Astrocyte (in vitro differentiated cells and primary cell): ENCODE data around the gene PPM1H. TPM values are rescaled to one million over a fixed set of nuclear protein-coding genes. Genes with fewer than 3 reads are reported as not detected.

Experiments used
- DNase-seq: peaks from one replicate; pipeline ENCODE4 v3.0.0-alpha.2; 2010; ENCODE audit warnings: low read depth
- FAIRE-seq: peaks from 2 replicates; lab custom pipeline; 2011; peaks lifted over from hg19 to GRCh38; lab: Jason Lieb, UNC
- H2AFZ ChIP-seq: 2 replicates; pipeline ENCODE4 v1.6.0; 2012; ENCODE audit warnings: low read depth, low read length, inconsistent platforms
- H3K27ac ChIP-seq: 2 replicates; pipeline ENCODE4 v1.5.1; 2011; ENCODE audit warnings: low read depth, low read length, inconsistent platforms
- H3K27me3 ChIP-seq: 2 replicates; pipeline ENCODE4 v1.6.0; 2011; ENCODE audit warnings: low read length, inconsistent platforms; ENCODE audit not compliant: insufficient read depth
- H3K36me3 ChIP-seq: 2 replicates; pipeline ENCODE4 v1.5.1; 2011; ENCODE audit warnings: low read length, inconsistent platforms; ENCODE audit not compliant: insufficient read depth
- H3K4me1 ChIP-seq: 2 replicates; pipeline ENCODE4 v1.5.1; 2011; ENCODE audit warnings: low read length, inconsistent platforms; ENCODE audit not compliant: insufficient read depth
- H3K4me2 ChIP-seq: 2 replicates; pipeline ENCODE4 v1.6.0; 2012; ENCODE audit warnings: low read length, inconsistent platforms
- H3K4me3 ChIP-seq: 2 replicates; pipeline ENCODE4 v1.5.1; 2011; ENCODE audit warnings: low read depth, mild to moderate bottlenecking, low read length, inconsistent platforms; ENCODE audit not compliant: insufficient read depth
- H3K79me2 ChIP-seq: 2 replicates; pipeline ENCODE4 v1.6.0; 2012; ENCODE audit warnings: mild to moderate bottlenecking, low read length, inconsistent platforms; ENCODE audit not compliant: insufficient read depth
- H3K9ac ChIP-seq: 2 replicates; pipeline ENCODE4 v1.6.0; 2012; ENCODE audit warnings: mild to moderate bottlenecking, low read length, inconsistent platforms
- H3K9me3 ChIP-seq: 2 replicates; pipeline ENCODE4 v1.5.1; 2012; ENCODE audit warnings: low read depth, mild to moderate bottlenecking, low read length, inconsistent platforms; ENCODE audit not compliant: insufficient read depth
- H4K20me1 ChIP-seq: 2 replicates; pipeline ENCODE4 v1.6.0; 2012; ENCODE audit warnings: low read length, inconsistent platforms; ENCODE audit not compliant: insufficient read depth
- H3K27ac Mint-ChIP-seq: one replicate; pipeline ENCODE4 v1.8.0; 2021; ENCODE audit warnings: mild to moderate bottlenecking, mixed read lengths; ENCODE audit not compliant: unreplicated experiment
- H3K27me3 Mint-ChIP-seq: one replicate; pipeline ENCODE4 v1.8.0; 2021; ENCODE audit warnings: low read depth, mixed read lengths; ENCODE audit not compliant: unreplicated experiment
- H3K36me3 Mint-ChIP-seq: one replicate; pipeline ENCODE4 v1.8.0; 2021; ENCODE audit warnings: low read depth, mixed read lengths; ENCODE audit not compliant: unreplicated experiment
- H3K4me1 Mint-ChIP-seq: one replicate; pipeline ENCODE4 v1.8.0; 2021; ENCODE audit warnings: low read depth, mixed read lengths; ENCODE audit not compliant: unreplicated experiment
- H3K4me3 Mint-ChIP-seq: one replicate; pipeline ENCODE4 v1.8.0; 2021; ENCODE audit warnings: mild to moderate bottlenecking, moderate library complexity, mixed read lengths; ENCODE audit not compliant: unreplicated experiment
- H3K9me3 Mint-ChIP-seq: one replicate; pipeline ENCODE4 v1.8.0; 2021; ENCODE audit warnings: mild to moderate bottlenecking, mixed read lengths; ENCODE audit not compliant: unreplicated experiment
- EZH2 ChIP-seq: IDR thresholded peaks from 2 replicates; pipeline ENCODE4 v1.6.1; 2012; ENCODE audit warnings: mild to moderate bottlenecking, low read length, inconsistent platforms; ENCODE audit not compliant: insufficient read depth
- total RNA-seq: library from RNA; stranded (reverse); gene quantifications from 2 replicates; pipeline ENCODE4 v1.2.1, GENCODE V29; 2021
- TF ChIP-seq, protein P1 (sequence below): IDR thresholded peaks from 2 replicates; pipeline ENCODE4 v1.5.1; 2011; ENCODE audit warnings: low read depth, mild to moderate bottlenecking, inconsistent platforms, low read length, moderate library complexity; ENCODE audit not compliant: insufficient read depth

PPM1H gene
- total RNA-seq, 1 donor from 2014 or later, result 7.8 TPM

DNA sequence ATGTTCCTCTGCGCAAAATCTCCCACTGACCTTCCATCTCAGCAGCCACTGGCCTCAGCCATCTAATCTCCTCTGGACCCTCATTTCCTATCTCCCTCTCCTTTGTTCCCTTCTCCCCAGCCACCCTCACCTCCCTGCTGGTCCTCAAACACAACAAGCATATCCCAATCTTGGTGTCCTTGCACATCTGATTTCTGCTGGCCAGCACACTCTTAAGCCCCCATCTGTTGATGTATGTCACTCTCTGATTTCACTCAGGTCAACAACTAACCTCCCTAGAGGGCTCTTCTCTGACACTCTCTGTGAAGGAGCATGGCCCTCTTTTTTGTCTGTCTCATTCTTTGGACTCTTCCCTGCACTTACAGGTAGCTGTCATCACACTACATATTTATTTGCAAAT lies 25.6 kb downstream of the PPM1H start:
- H4K20me1 ChIP-seq, result no peaks in the 10 kb centered on the region
- H2AFZ ChIP-seq, result no peak overlapping the region
- peaks cover 2% of the 10 kb centered on the region for H3K27me3 Mint-ChIP-seq
- no peaks in the 10 kb centered on the region for H3K27me3 ChIP-seq
- H3K4me1 ChIP-seq, result no peaks in the 10 kb centered on the region
- no peak overlapping the region for H3K9ac ChIP-seq
- H3K79me2 ChIP-seq, result no peaks in the 10 kb centered on the region
- no peak overlapping the region for H3K27ac ChIP-seq
- DNase-seq (no peak), FAIRE-seq (no peak)
- no peak overlapping the region for H3K4me2 ChIP-seq
- H3K36me3 Mint-ChIP-seq, result no peaks in the 10 kb centered on the region
- no peak overlapping the region for H3K27ac Mint-ChIP-seq
- H3K4me1 Mint-ChIP-seq, result peaks cover 1% of the 10 kb centered on the region
- H3K4me3 Mint-ChIP-seq, result no peak overlapping the region
- H3K9me3 Mint-ChIP-seq, result no peaks in the 10 kb centered on the region
- no peaks in the 10 kb centered on the region for H3K9me3 ChIP-seq
- no peak overlapping the region for H3K4me3 ChIP-seq
- TF ChIP-seq, protein P1, sequence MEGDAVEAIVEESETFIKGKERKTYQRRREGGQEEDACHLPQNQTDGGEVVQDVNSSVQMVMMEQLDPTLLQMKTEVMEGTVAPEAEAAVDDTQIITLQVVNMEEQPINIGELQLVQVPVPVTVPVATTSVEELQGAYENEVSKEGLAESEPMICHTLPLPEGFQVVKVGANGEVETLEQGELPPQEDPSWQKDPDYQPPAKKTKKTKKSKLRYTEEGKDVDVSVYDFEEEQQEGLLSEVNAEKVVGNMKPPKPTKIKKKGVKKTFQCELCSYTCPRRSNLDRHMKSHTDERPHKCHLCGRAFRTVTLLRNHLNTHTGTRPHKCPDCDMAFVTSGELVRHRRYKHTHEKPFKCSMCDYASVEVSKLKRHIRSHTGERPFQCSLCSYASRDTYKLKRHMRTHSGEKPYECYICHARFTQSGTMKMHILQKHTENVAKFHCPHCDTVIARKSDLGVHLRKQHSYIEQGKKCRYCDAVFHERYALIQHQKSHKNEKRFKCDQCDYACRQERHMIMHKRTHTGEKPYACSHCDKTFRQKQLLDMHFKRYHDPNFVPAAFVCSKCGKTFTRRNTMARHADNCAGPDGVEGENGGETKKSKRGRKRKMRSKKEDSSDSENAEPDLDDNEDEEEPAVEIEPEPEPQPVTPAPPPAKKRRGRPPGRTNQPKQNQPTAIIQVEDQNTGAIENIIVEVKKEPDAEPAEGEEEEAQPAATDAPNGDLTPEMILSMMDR, result no peak
- TF ChIP-seq EZH2, result no peak
- no peaks in the 10 kb centered on the region for H3K36me3 ChIP-seq

DNA sequence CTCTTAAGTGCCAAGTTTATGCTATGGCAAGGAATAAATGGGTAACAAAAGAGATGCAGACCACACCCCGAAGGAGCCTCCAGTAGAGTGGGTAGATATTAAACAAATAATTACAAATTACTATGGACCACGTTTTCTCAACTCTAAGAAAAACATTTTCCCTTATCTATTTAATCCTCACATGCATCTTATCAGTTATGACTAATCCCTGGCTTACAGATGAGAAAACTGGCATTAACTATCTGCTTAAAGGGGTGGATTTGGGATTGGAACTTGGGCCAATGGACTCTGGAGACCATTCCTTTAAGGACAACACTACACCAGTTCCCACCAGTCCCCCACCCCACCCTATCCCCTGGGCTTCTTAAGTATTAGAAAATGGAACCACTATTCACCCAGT lies 26.3 kb downstream of the PPM1H start:
- Mint-ChIP-seq H3K36me3 (no peaks in the 10 kb centered on the region), H3K9me3 (no peaks in the 10 kb centered on the region), H3K27ac (no peak overlapping the region), H3K4me3 (no peak overlapping the region), H3K27me3 (peaks cover 2% of the 10 kb centered on the region), H3K4me1 (peaks cover 1% of the 10 kb centered on the region)
- no peak overlapping the region for H3K9ac ChIP-seq
- no peak for DNase-seq
- H4K20me1 ChIP-seq, result no peaks in the 10 kb centered on the region
- H3K27ac ChIP-seq, result no peak overlapping the region
- H3K79me2 ChIP-seq, result no peaks in the 10 kb centered on the region
- H3K27me3 ChIP-seq, result no peaks in the 10 kb centered on the region
- H3K4me1 ChIP-seq, result no peaks in the 10 kb centered on the region
- no peaks in the 10 kb centered on the region for H3K9me3 ChIP-seq
- H3K4me2 ChIP-seq, result no peak overlapping the region
- FAIRE-seq, result no peak
- H2AFZ ChIP-seq, result no peak overlapping the region
- no peak overlapping the region for H3K4me3 ChIP-seq
- no peak for TF ChIP-seq EZH2
- TF ChIP-seq, protein P1, result no peak
- H3K36me3 ChIP-seq, result no peaks in the 10 kb centered on the region

DNA sequence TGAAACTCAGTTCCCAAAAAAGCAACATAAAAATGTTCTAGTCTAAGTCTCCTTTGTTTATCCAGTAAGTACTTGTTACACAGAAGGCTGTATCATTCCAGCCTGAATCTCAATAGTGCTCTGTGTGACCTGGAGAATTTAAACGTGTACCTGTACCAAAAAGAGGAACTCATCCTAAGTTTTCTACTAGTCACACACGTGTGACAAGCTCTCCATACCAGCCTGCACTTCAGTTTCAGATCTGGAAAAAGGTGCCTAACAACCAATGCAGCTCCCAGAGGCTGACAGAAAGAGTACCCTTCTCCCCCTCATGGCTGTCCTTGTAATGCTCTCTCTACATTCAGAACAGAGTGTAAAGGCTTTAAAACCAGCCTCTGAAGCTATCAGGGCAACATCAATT lies 27.4 kb downstream of the PPM1H start:
- Mint-ChIP-seq H3K4me1 (peaks cover 6% of the 10 kb centered on the region), H3K27me3 (peaks cover 2% of the 10 kb centered on the region), H3K4me3 (no peak overlapping the region), H3K27ac (no peak overlapping the region), H3K36me3 (no peaks in the 10 kb centered on the region), H3K9me3 (no peaks in the 10 kb centered on the region)
- TF ChIP-seq, protein P1, result no peak
- no peak for TF ChIP-seq EZH2
- no peak overlapping the region for H3K4me3 ChIP-seq
- H3K9me3 ChIP-seq, result no peaks in the 10 kb centered on the region
- no peaks in the 10 kb centered on the region for H3K4me1 ChIP-seq
- no peaks in the 10 kb centered on the region for H3K36me3 ChIP-seq
- H4K20me1 ChIP-seq, result no peaks in the 10 kb centered on the region
- FAIRE-seq, result no peak
- no peak for DNase-seq
- no peak overlapping the region for H3K9ac ChIP-seq
- H3K27me3 ChIP-seq, result no peaks in the 10 kb centered on the region
- no peak overlapping the region for H2AFZ ChIP-seq
- no peaks in the 10 kb centered on the region for H3K79me2 ChIP-seq
- H3K27ac ChIP-seq, result no peak overlapping the region
- H3K4me2 ChIP-seq, result no peak overlapping the region
